ENCODE results near the gene CFAP92.
"Not testable (repeated sequence)": the region's sequence is repeated elsewhere in the genome, so short reads cannot be mapped to it uniquely, and the experiment has no call there.

Gene CFAP92

DNA sequence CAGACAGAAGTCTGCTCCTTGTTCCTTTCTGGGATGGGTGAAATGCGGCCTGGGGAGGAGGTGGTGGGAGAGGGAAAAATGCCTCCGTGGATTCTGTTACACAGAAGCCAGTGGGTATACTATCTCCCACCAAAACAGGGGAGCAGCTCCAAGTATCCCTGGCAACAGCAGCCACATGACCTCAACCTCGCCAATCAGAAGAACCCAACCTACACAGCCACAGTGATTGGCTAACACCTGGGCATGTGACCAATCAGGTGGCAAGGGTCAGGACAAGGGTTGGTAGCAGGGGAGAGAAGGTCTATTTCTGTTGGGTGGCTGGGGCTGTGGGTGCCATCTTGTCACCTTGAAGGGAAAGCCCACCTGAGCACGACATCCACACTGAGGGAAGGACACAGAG lies 123.5 kb downstream of the CFAP92 start:
- in situ Hi-C loops (cut with HindIII; ENCODE audit: low sequenced_read_pairs), result no loop called here

DNA sequence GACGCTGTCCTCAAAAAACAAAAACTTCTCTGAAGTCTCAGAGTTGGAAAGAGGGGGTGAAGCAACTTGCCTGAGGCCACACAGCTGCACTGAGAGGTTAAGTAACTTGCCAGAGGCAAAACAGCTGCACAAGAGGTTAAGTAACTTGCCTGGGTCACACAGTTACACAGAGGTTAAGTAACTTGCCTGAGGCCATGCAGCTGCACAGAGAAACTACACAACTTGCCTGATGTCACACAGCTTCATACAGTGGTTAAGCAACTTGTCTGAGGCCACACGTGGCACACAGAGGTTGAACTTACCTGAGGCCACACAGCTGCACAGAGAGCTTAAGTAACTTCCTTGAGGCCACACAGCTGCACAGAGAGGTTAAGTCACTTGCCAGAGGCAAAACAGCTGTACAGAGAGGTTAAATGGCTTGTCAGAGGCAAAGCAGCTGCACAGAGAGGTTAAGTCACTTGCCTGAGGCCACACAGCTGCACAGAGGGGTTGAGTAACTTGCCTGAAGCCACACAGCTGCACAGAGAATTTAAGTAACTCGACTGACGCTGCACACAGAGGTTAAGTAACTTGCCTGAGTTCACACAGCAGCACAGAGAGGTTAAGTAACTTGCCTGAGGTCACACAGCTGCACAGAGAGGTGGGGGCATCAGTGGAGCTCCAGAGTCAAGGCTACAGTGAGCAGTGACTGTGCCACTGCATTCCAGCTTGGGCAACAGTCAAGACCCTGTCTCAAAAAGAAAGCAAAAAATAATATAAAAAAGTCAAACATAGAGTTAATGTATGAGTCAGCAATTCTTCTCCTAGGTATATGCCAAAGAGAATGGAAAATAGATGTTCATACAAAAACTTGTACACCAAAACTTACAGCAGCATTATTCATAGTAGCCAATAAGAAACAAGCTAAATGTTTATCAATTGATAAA lies 126.4 kb downstream of the CFAP92 start:
- in situ Hi-C loops (cut with HindIII; ENCODE audit: low sequenced_read_pairs), result no loop called here

DNA sequence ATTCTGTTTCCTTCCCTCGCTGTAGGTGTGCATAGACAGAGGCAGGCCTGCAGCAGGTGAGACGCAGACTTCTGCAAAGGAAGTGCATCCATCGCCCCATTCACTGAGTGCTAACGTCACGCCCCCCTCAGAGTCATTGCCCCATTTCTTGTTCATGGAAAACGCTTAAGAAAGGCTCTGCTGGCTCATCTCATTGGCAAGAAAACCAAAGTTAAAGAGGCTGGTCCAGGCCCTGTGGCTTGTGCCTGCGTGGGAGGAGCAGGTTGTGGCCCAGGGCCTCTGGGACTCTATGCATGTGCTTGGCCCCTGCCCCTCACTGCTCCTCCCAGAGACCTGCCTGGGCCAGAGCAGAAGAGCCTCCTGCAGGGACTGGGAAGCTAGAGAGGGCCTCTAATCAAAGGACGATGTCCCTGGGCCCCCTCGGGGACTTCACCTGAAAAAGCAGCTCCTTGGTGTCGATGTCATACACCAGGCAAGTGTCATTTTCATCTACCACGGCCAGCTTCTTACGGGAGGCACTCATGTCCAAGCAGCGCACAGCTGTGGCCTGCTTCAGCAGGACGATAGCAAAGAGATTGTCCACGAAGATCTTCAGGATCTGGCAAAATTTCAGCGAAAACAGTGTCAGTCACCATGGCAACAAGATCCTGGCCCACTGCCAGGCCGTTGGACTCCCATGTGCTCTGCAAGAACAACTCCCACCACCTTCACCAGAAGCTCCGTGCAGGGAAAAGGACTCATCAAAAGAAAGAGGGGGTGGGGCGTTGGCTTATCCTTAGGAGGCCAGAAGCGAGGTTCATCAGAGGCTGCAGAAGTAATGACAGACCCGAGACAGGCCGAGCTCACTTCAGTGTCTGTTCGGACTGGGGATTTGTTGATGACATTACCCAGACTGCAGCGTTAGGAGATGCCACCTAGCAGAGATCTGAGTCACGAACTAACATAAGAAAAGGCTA lies 128.7 kb downstream of the CFAP92 start:
- in situ Hi-C loops (cut with HindIII; ENCODE audit: low sequenced_read_pairs), result not testable (repeated sequence)

DNA sequence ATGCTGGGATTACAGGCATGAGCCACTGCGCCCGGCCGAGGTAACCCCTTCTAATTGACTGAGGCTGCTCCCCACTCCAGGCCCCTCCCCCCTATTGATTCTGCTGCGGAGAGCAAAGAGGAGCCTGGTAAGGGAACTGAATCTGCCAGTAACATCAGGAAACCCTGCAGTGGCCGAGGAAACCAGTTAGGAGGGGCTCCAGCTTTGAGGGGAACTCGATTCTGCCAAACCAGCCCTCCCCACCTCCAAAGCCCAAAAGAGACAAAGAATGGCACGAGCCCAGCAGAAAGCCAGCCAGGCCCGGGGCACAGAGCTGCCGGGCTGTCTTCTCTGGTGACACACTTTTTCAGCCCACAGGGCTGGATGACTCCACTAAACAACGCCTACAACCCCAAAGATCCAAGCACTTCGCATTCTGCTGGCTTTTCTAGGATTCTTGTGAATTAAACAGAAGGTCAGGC lies 129.5 kb downstream of the CFAP92 start:
- in situ Hi-C loops (cut with HindIII; ENCODE audit: low sequenced_read_pairs), result no loop called here

DNA sequence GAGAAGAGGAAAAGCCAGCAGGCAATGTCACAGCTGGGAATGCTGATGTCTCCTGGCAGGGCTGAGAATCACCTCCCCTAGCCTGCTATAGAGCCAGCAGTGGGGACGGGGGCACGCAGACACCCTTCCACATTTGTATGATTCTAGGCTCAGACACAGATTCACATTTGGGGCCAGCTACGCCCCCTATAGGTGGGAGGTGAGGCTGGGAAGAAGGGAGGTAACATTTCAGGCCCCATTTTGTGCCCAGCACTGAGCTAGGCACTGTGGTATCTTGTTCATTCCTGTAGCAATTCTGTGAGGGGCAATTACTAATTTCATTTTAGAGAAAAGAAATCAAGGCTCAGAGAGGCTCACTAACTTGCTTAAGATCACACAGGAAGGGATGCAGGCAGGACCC lies 130.3 kb downstream of the CFAP92 start:
- in situ Hi-C loops (cut with HindIII; ENCODE audit: low sequenced_read_pairs), result no loop called here

DNA sequence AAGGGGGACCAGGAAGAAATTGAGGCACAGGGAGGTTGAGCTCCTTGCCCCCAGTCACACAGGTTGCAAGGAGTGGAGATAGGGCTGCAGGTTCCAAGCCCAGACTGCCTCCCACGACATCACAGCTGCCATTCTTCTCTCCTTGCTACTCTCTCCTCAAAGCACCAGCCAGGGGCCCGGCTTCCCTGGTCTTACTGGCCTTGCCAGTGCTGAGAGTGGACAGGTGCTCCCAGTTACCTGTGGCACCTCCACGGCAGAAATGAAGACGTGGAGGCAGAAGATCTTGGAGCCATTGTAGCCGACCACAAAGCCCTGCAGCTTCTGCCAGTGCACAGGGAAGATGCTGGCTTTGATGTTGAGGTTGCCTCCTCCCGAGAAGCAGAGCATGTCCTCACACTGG lies 132.4 kb downstream of the CFAP92 start:
- in situ Hi-C loops (cut with HindIII; ENCODE audit: low sequenced_read_pairs), result no loop called here
